Progenitor cell of endocrine pancreas (in vitro differentiated cells): Measurements from ENCODE around the gene BAK1. TPM values are rescaled to one million over a fixed set of nuclear protein-coding genes. Genes with fewer than 3 reads are reported as not detected.

ENCODE experiments used
- DNase-seq: peaks from one replicate; pipeline ENCODE4 v3.0.0; 2021; ENCODE audit warnings: low spot score; ENCODE audit not compliant: unreplicated experiment
- H3K27ac Mint-ChIP-seq: 2 replicates; pipeline ENCODE4 v1.8.0; 2021; ENCODE audit warnings: mild to moderate bottlenecking, moderate library complexity, mixed read lengths
- H3K27me3 Mint-ChIP-seq: 2 replicates; pipeline ENCODE4 v1.8.0; 2021; ENCODE audit warnings: mixed read lengths
- H3K36me3 Mint-ChIP-seq: 2 replicates; pipeline ENCODE4 v1.8.0; 2022; ENCODE audit warnings: mixed read lengths; ENCODE audit not compliant: insufficient read depth
- H3K4me1 Mint-ChIP-seq: 2 replicates; pipeline ENCODE4 v1.8.0; 2021; ENCODE audit warnings: low read depth, mixed read lengths
- H3K4me3 Mint-ChIP-seq: 2 replicates; pipeline ENCODE4 v1.8.0; 2021; ENCODE audit warnings: low read depth, mild to moderate bottlenecking, moderate library complexity, mixed read lengths
- H3K9me3 Mint-ChIP-seq: 2 replicates; pipeline ENCODE4 v1.8.0; 2021; ENCODE audit warnings: low read depth, mixed read lengths
- CTCF ChIP-seq: fragments of 200-600 bp; sonication (generic); IDR thresholded peaks from one replicate; pipeline ENCODE4 v1.5.0; 2021; ENCODE audit warnings: antibody characterized with exemption, mild to moderate bottlenecking; ENCODE audit not compliant: unreplicated experiment
- total RNA-seq: library from RNA; stranded (reverse); gene quantifications from 2 replicates; pipeline ENCODE4 v1.2.1, GENCODE V29; 2021

The BAK1 gene
- total RNA-seq, 1 donor from 2014 or later = 22.4 TPM

GRCh38 chr6:33578164-33578563 lies 1.9 kb downstream of the BAK1 start:
- no peaks in the 10 kb centered on the region for H3K27me3 Mint-ChIP-seq
- H3K36me3 Mint-ChIP-seq = peaks cover 1% of the 10 kb centered on the region
- no peaks in the 10 kb centered on the region for H3K9me3 Mint-ChIP-seq
- no peak for TF ChIP-seq CTCF
- peak overlapping the region; percentile 55 for H3K4me3 Mint-ChIP-seq
- no peak for DNase-seq
- peaks cover 10% of the 10 kb centered on the region for H3K4me1 Mint-ChIP-seq
- no peak overlapping the region for H3K27ac Mint-ChIP-seq

- Mint-ChIP-seq H3K27ac (no peak overlapping the region), H3K27me3 (no peaks in the 10 kb centered on the region), H3K4me1 (peaks cover 10% of the 10 kb centered on the region), H3K36me3 (peaks cover 1% of the 10 kb centered on the region), H3K9me3 (no peaks in the 10 kb centered on the region), H3K4me3 (no peak overlapping the region)
- no peak for DNase-seq
- no peak for TF ChIP-seq CTCF
Measured at GRCh38 chr6:33577718-33578117, 2.4 kb downstream of the BAK1 start.

- H3K4me3 Mint-ChIP-seq = no peak overlapping the region
- peaks cover 10% of the 10 kb centered on the region for H3K4me1 Mint-ChIP-seq
- DNase-seq = no peak
- peaks cover 1% of the 10 kb centered on the region for H3K36me3 Mint-ChIP-seq
- TF ChIP-seq CTCF = no peak
- H3K9me3 Mint-ChIP-seq = no peaks in the 10 kb centered on the region
- no peaks in the 10 kb centered on the region for H3K27me3 Mint-ChIP-seq
- H3K27ac Mint-ChIP-seq = no peak overlapping the region
Measured at GRCh38 chr6:33577106-33577535, 3.0 kb downstream of the BAK1 start.

- no peak overlapping the region for H3K27ac Mint-ChIP-seq
- peaks cover 1% of the 10 kb centered on the region for H3K36me3 Mint-ChIP-seq
- peaks cover 11% of the 10 kb centered on the region for H3K4me1 Mint-ChIP-seq
- no peak for DNase-seq
- no peak overlapping the region for H3K4me3 Mint-ChIP-seq
- H3K27me3 Mint-ChIP-seq = no peaks in the 10 kb centered on the region
- no peaks in the 10 kb centered on the region for H3K9me3 Mint-ChIP-seq
- no peak for TF ChIP-seq CTCF
Measured at GRCh38 chr6:33576668-33577067, 3.4 kb downstream of the BAK1 start.

- no peak for DNase-seq
- Mint-ChIP-seq H3K9me3 (no peaks in the 10 kb centered on the region), H3K27me3 (no peaks in the 10 kb centered on the region), H3K36me3 (peaks cover 1% of the 10 kb centered on the region), H3K4me3 (no peak overlapping the region), H3K27ac (no peak overlapping the region), H3K4me1 (peaks cover 16% of the 10 kb centered on the region)
- no peak for TF ChIP-seq CTCF
Measured at GRCh38 chr6:33575211-33575610, 4.9 kb downstream of the BAK1 start.
